ENCODE results near the gene NDUFV1. TPM values are rescaled to one million over a fixed set of nuclear protein-coding genes. Genes with fewer than 3 reads are reported as not detected.

Gene NDUFV1
- total RNA-seq, 4 donors from 2014 or later, result 154 to 249 (median 180) TPM

GRCh38 chr11:67604815-67605214 lies 1.9 kb upstream of the NDUFV1 start:
- Histone ChIP-seq H3K4me1 (peaks cover 0 to 37% (median 13%) of the 10 kb centered on the region in 3 donors), H3K27ac (peak overlapping the region in 1 of 4 donors; percentile 90), H3K4me3 (no peak overlapping the region), H3K9me3 (no peaks in the 10 kb centered on the region), H3K36me3 (peaks cover 0 to 15% of the 10 kb centered on the region in 2 donors), H3K27me3 (no peaks in the 10 kb centered on the region)
- 100% methylated on average over 2 of the region's 2 CpGs; no CpG with 5 or more reads in 1 of the 2 donors for WGBS, 2 donors (ENCODE audit: low coverage in 1 of 2)
- ATAC-seq, result no peak
- no peak for TF ChIP-seq EP300 (IDR thresholded peaks at IDR 0.05)

GRCh38 chr11:67605231-67606011 lies 1.3 kb upstream of the NDUFV1 start:
- 56 to 79% methylated on average over 4 to 6 of the region's 11 CpGs for WGBS, 2 donors (ENCODE audit: low coverage in 1 of 2)

DNA sequence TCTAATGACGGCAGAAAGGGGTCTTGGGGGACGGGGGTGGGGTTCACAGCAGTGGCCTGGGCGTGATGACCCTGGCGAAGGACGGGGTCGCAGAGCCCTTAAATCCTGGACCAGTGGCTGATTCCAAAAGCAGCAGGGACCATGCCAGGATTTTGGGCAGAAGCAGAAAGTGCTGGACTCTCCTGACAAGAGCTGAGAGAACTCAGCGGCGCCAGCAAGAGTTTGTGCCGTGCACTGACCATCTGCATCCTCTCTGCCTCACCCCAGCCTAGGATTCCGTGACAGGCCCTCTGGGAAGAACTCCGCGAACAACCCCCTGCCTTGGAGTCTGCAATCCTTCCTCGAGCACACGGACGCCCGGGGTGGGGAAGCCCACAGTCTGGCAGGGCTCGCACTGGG lies 644 bp upstream of the NDUFV1 start:
- Histone ChIP-seq H3K9me3 (no peaks in the 10 kb centered on the region), H3K27ac (peak overlapping the region in 3 of 4 donors; percentile 85 to 90 (median 88)), H3K36me3 (peaks cover 0 to 27% of the 10 kb centered on the region in 2 donors), H3K27me3 (no peaks in the 10 kb centered on the region), H3K4me1 (peaks cover 0 to 37% (median 13%) of the 10 kb centered on the region in 3 donors), H3K4me3 (peak overlapping the region; percentile 88 to 100)
- 50 to 69% methylated on average over 2 to 5 of the region's 17 CpGs for WGBS, 2 donors (ENCODE audit: low coverage in 1 of 2)
- peak; percentile 28 for ATAC-seq
- no peak for TF ChIP-seq POLR2A (IDR thresholded peaks at IDR 0.05)
- TF ChIP-seq EP300 (IDR thresholded peaks at IDR 0.05), result no peak
- TF ChIP-seq POLR2AphosphoS5 (IDR thresholded peaks at IDR 0.05), result no peak
- TF ChIP-seq, protein P1, sequence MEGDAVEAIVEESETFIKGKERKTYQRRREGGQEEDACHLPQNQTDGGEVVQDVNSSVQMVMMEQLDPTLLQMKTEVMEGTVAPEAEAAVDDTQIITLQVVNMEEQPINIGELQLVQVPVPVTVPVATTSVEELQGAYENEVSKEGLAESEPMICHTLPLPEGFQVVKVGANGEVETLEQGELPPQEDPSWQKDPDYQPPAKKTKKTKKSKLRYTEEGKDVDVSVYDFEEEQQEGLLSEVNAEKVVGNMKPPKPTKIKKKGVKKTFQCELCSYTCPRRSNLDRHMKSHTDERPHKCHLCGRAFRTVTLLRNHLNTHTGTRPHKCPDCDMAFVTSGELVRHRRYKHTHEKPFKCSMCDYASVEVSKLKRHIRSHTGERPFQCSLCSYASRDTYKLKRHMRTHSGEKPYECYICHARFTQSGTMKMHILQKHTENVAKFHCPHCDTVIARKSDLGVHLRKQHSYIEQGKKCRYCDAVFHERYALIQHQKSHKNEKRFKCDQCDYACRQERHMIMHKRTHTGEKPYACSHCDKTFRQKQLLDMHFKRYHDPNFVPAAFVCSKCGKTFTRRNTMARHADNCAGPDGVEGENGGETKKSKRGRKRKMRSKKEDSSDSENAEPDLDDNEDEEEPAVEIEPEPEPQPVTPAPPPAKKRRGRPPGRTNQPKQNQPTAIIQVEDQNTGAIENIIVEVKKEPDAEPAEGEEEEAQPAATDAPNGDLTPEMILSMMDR (IDR thresholded peaks at IDR 0.05), result no peak

More at GRCh38 chr11:67605231-67606011, 1.3 kb upstream of the NDUFV1 start:
- H3K9me3 ChIP-seq, result no peaks in the 10 kb centered on the region
- H3K27ac ChIP-seq, result peak overlapping the region in 2 of 4 donors; percentile 88 to 90
- peaks cover 0 to 21% of the 10 kb centered on the region in 2 donors for H3K36me3 ChIP-seq
- peak overlapping the region in 1 of 2 donors; percentile 100 for H3K4me3 ChIP-seq
- no peak for ATAC-seq
- no peaks in the 10 kb centered on the region for H3K27me3 ChIP-seq
- no peak for TF ChIP-seq POLR2A (IDR thresholded peaks at IDR 0.05)
- TF ChIP-seq, protein P1 (IDR thresholded peaks at IDR 0.05), result peak in 1 of 4 experiments; percentile 4
- H3K4me1 ChIP-seq, result peaks cover 0 to 37% (median 13%) of the 10 kb centered on the region in 3 donors

GRCh38 chr11:67607507-67607906 lies 771 bp downstream of the NDUFV1 start:
- peaks cover 0 to 41% of the 10 kb centered on the region in 2 donors for H3K36me3 ChIP-seq
- peak overlapping the region; percentile 88 to 100 for H3K4me3 ChIP-seq
- TF ChIP-seq EP300 (IDR thresholded peaks at IDR 0.05) (no peak), POLR2AphosphoS5 (IDR thresholded peaks at IDR 0.05) (no peak), POLR2A (IDR thresholded peaks at IDR 0.05) (no peak)
- TF ChIP-seq, protein P1 (IDR thresholded peaks at IDR 0.05), result no peak
- H3K27ac ChIP-seq, result peak overlapping the region in 2 of 4 donors; percentile 88 to 90
- peaks cover 0 to 37% (median 13%) of the 10 kb centered on the region in 3 donors for H3K4me1 ChIP-seq
- no peaks in the 10 kb centered on the region for H3K9me3 ChIP-seq
- 10 to 22% methylated on average over 1 to 6 of the region's 9 CpGs for WGBS, 2 donors (ENCODE audit: low coverage in 1 of 2)
- no peaks in the 10 kb centered on the region for H3K27me3 ChIP-seq
- ATAC-seq, result no peak

DNA sequence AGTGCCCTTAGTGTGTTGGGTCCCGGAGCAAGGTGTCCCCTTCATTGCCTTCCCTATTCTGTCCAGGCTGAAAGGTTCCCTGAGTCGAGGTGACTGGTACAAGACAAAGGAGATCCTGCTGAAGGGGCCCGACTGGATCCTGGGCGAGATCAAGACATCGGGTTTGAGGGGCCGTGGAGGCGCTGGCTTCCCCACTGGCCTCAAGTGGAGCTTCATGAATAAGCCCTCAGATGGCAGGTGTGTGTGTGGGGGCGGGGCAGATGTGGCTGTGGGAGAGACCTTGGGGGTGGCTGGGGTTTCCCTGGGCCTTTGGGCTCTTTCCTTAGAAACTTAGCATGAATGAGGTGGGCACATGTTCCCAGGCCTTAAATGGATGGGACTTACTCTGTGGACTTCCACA lies 1.8 kb downstream of the NDUFV1 start:
- no peak overlapping the region for H3K27ac ChIP-seq
- TF ChIP-seq POLR2A (IDR thresholded peaks at IDR 0.05), result no peak
- TF ChIP-seq EP300 (IDR thresholded peaks at IDR 0.05), result no peak
- TF ChIP-seq, protein P1 (IDR thresholded peaks at IDR 0.05), result no peak
- TF ChIP-seq POLR2AphosphoS5 (IDR thresholded peaks at IDR 0.05), result no peak
- H3K9me3 ChIP-seq, result no peaks in the 10 kb centered on the region
- no peak overlapping the region for H3K4me3 ChIP-seq
- peaks cover 0 to 51% of the 10 kb centered on the region in 2 donors for H3K36me3 ChIP-seq
- peaks cover 0 to 38% (median 13%) of the 10 kb centered on the region in 3 donors for H3K4me1 ChIP-seq
- 90 to 100% methylated on average over 1 to 2 of the region's 8 CpGs for WGBS, 2 donors (ENCODE audit: low coverage in 1 of 2)
- no peak for ATAC-seq
- H3K27me3 ChIP-seq, result no peaks in the 10 kb centered on the region

Measured in gastroesophageal sphincter (tissue), 4 donors.